Naive thymus-derived CD4-positive, alpha-beta T cell (primary cell): ENCODE measurements around the gene GALNT12. TPM values are rescaled to one million over a fixed set of nuclear protein-coding genes. Genes with fewer than 3 reads are reported as not detected.
A peak's percentile ranks its signal among the peaks of the same experiment; 100 is the strongest.

Experiments
- ATAC-seq: fragments of 150-1000 bp; cut with Tn5 transposase; 2 replicates; pipeline ENCODE4 v1.10.0; 2021; ENCODE audit warnings: mild to moderate bottlenecking, moderate library complexity
- CTCF ChIA-PET: fragments of 350-600 bp; sonication (Branson Sonifier 250); formaldehyde crosslinking; loops from one replicate; lab custom pipeline; 2021; ENCODE audit warnings: antibody characterized with exemption; lab: Charles Lee
- POLR2A ChIA-PET: fragments of 350-600 bp; sonication (Branson Sonifier 250); formaldehyde crosslinking; loops from one replicate; lab custom pipeline; 2021; ENCODE audit warnings: antibody characterized with exemption, inconsistent platforms; lab: Charles Lee
- DNase-seq, 9 donors: peaks; one replicate each; pipeline versions ENCODE4 v3.0.0 to v3.0.0-alpha.2; 2020 to 2022; ENCODE audit warnings: mixed read lengths in 1 of 9
- H3K27ac ChIP-seq: one replicate; pipeline ENCODE4 v1.7.0; 2013; ENCODE audit warnings: mild to moderate bottlenecking, low read depth, low read length, moderate library complexity
- H3K27me3 ChIP-seq, 2 donors: one replicate each; pipeline ENCODE4 v1.7.0; 2013; ENCODE audit warnings: low read length in 2 of 2, mild to moderate bottlenecking in 2 of 2, moderate library complexity in 2 of 2; ENCODE audit not compliant: control insufficient read depth in 2 of 2, insufficient read depth in 2 of 2
- H3K36me3 ChIP-seq, 3 experiments: 1 replicate in 2 of 3; 2 replicates in 1 of 3; pipeline ENCODE4 v1.7.0; 2013; ENCODE audit warnings: low read length in 3 of 3, mild to moderate bottlenecking in 3 of 3, moderate library complexity in 1 of 3; ENCODE audit not compliant: insufficient read depth in 3 of 3, control insufficient read depth in 2 of 3
- H3K4me1 ChIP-seq, 2 donors: one replicate each; pipeline ENCODE4 v1.7.0; 2013; ENCODE audit warnings: low read length in 2 of 2, mild to moderate bottlenecking in 2 of 2, moderate library complexity in 1 of 2; ENCODE audit not compliant: control insufficient read depth in 2 of 2, insufficient read depth in 2 of 2
- H3K4me3 ChIP-seq: 2 replicates; pipeline ENCODE4 v1.7.0; 2013; ENCODE audit warnings: mild to moderate bottlenecking, low read length
- H3K9me3 ChIP-seq, 3 experiments: 1 replicate in 2 of 3; 2 replicates in 1 of 3; pipeline ENCODE4 v1.7.0; 2013; ENCODE audit warnings: low read length in 3 of 3; ENCODE audit not compliant: control insufficient read depth in 2 of 3
- H3K27ac Mint-ChIP-seq, 9 donors: one replicate each; pipeline ENCODE4 v1.8.0; 2020 to 2022; ENCODE audit warnings: mixed read lengths in 9 of 9, mild to moderate bottlenecking in 8 of 9, moderate library complexity in 5 of 9, inconsistent platforms in 2 of 9
- H3K27me3 Mint-ChIP-seq, 5 donors: one replicate each; pipeline ENCODE4 v1.8.0; 2021 to 2022; ENCODE audit warnings: mixed read lengths in 5 of 5, mild to moderate bottlenecking in 1 of 5
- H3K36me3 Mint-ChIP-seq, 5 donors: one replicate each; pipeline ENCODE4 v1.8.0; 2020 to 2022; ENCODE audit warnings: mixed read lengths in 5 of 5, mild to moderate bottlenecking in 3 of 5, inconsistent platforms in 1 of 5
- H3K4me1 Mint-ChIP-seq, 7 donors: one replicate each; pipeline ENCODE4 v1.8.0; 2020 to 2022; ENCODE audit warnings: mixed read lengths in 7 of 7, mild to moderate bottlenecking in 3 of 7, inconsistent platforms in 1 of 7
- H3K4me3 Mint-ChIP-seq, 10 donors: one replicate each; pipeline ENCODE4 v1.8.0; 2020 to 2022; ENCODE audit warnings: mild to moderate bottlenecking in 10 of 10, mixed read lengths in 10 of 10, moderate library complexity in 6 of 10, inconsistent platforms in 2 of 10
- H3K9me3 Mint-ChIP-seq, 11 donors: one replicate each; pipeline ENCODE4 v1.8.0; 2020 to 2022; ENCODE audit warnings: mixed read lengths in 11 of 11, mild to moderate bottlenecking in 4 of 11, inconsistent platforms in 1 of 11, moderate library complexity in 1 of 11
- intact Hi-C, 2 donors: fragments of 100-400 bp; cut with micrococcal nuclease; formaldehyde crosslinking; loops; one replicate each; pipeline ENCODE4 v1.15.1; 2023
- polyA plus RNA-seq, 2 donors: library from polyadenylated mRNA; unstranded; fragments of 300-500 nt; fragmentation: Illumina TruSeq; gene quantifications; one replicate each; pipeline ENCODE4 v1.2.3, GENCODE V29; 2021
- total RNA-seq, 6 experiments: library from RNA in 5 of 6; stranded (reverse) in 5 of 6; gene quantifications; 1 replicate in 5 of 6; 2 replicates in 1 of 6; pipeline ENCODE4 v1.2.3 and lab custom pipeline; 2021 to 2026

Gene GALNT12
- total and polyA plus RNA-seq, 7 experiments from 2014 or later, result 3.1 to 14.3 (median 10.1) TPM

GRCh38 chr9:98896632-98897031, 89.2 kb downstream of the GALNT12 start:
- CTCF ChIA-PET, result no interaction called here

GRCh38 chr9:98897745-98898144, 90.3 kb downstream of the GALNT12 start:
- Histone ChIP-seq H3K27me3 (no peaks in the 10 kb centered on the region), H3K9me3 (no peaks in the 10 kb centered on the region), H3K4me1 (no peaks in the 10 kb centered on the region), H3K36me3 (no peaks in the 10 kb centered on the region), H3K27ac (no peak overlapping the region), H3K4me3 (no peak overlapping the region)
- Mint-ChIP-seq H3K27me3 (peaks cover 6 to 31% (median 20%) of the 10 kb centered on the region in 5 donors), H3K4me1 (peaks cover 0 to 8% (median 5%) of the 10 kb centered on the region in 7 donors), H3K4me3 (no peak overlapping the region), H3K36me3 (peaks cover 0 to 7% (median 0%) of the 10 kb centered on the region in 5 donors), H3K9me3 (peaks cover 0 to 15% (median 5%) of the 10 kb centered on the region in 11 donors), H3K27ac (no peak overlapping the region)
- intact Hi-C loops, result no loop called here
- no peak for DNase-seq
- ChIA-PET POLR2A (no interaction called here), CTCF (interaction anchor here (0.6 kb wide), 1 partner anchor 49 kb away, joined by 3 read pairs; no protein-coding TSS in a partner anchor)
- ATAC-seq, result no peak

More at GRCh38 chr9:98896632-98897031, 89.2 kb downstream of the GALNT12 start:
- H3K4me3 ChIP-seq, result no peak overlapping the region
- DNase-seq, result no peak
- no peaks in the 10 kb centered on the region for H3K4me1 ChIP-seq
- no peak overlapping the region for H3K27ac ChIP-seq
- no peaks in the 10 kb centered on the region for H3K9me3 ChIP-seq
- Mint-ChIP-seq H3K4me3 (no peak overlapping the region), H3K9me3 (peaks cover 0 to 19% (median 5%) of the 10 kb centered on the region in 11 donors), H3K36me3 (peaks cover 0 to 7% (median 0%) of the 10 kb centered on the region in 5 donors), H3K27me3 (peaks cover 6 to 31% (median 19%) of the 10 kb centered on the region in 5 donors), H3K27ac (no peak overlapping the region), H3K4me1 (peaks cover 0 to 8% (median 5%) of the 10 kb centered on the region in 7 donors)
- H3K27me3 ChIP-seq, result no peaks in the 10 kb centered on the region
- intact Hi-C loops, result no loop called here
- POLR2A ChIA-PET, result no interaction called here
- no peaks in the 10 kb centered on the region for H3K36me3 ChIP-seq
- no peak for ATAC-seq

GRCh38 chr9:98899408-98900056, 92.1 kb downstream of the GALNT12 start:
- Mint-ChIP-seq H3K36me3 (peaks cover 0 to 7% (median 0%) of the 10 kb centered on the region in 5 donors), H3K27ac (no peak overlapping the region), H3K4me1 (peaks cover 0 to 8% (median 5%) of the 10 kb centered on the region in 7 donors), H3K4me3 (no peak overlapping the region), H3K27me3 (peaks cover 14 to 32% (median 29%) of the 10 kb centered on the region in 5 donors), H3K9me3 (peaks cover 0 to 15% (median 5%) of the 10 kb centered on the region in 11 donors)
- no peak overlapping the region for H3K4me3 ChIP-seq
- H3K27ac ChIP-seq, result no peak overlapping the region
- H3K27me3 ChIP-seq, result no peaks in the 10 kb centered on the region
- DNase-seq (peak in 3 of 9 donors; percentile 7 to 9 (median 7)), ATAC-seq (no peak)
- intact Hi-C loops, result no loop called here
- ChIA-PET POLR2A (no interaction called here), CTCF (no interaction called here)
- H3K4me1 ChIP-seq, result no peaks in the 10 kb centered on the region
- H3K9me3 ChIP-seq, result no peaks in the 10 kb centered on the region
- H3K36me3 ChIP-seq, result no peaks in the 10 kb centered on the region

Other genes starting within 250 kb of the GALNT12 start
- gene GABBR2, start 98.7 kb upstream of the GALNT12 start, total RNA-seq, result not detected
- gene GABBR2, start 98.7 kb upstream of the GALNT12 start, polyA plus RNA-seq, result not detected
- 10 to 100 TPM in 4 of 5 experiments, 1 to 10 TPM in 1; 8.1 to 18.4 (median 13.5) TPM for gene ANKS6, start 11.1 kb upstream of the GALNT12 start, total RNA-seq
- gene ANKS6, start 11.1 kb upstream of the GALNT12 start, polyA plus RNA-seq, result 1 to 10 TPM; 5.0 to 7.5 TPM
- gene COL15A1, start 136.2 kb downstream of the GALNT12 start, total RNA-seq, result under 1 TPM in 2 of 5 experiments, not detected in 3; 0.05 to 0.31 TPM
- gene COL15A1, start 136.2 kb downstream of the GALNT12 start, polyA plus RNA-seq, result not detected